ENCODE data around the gene NCOR1. TPM values are rescaled to one million over a fixed set of nuclear protein-coding genes. Genes with fewer than 3 reads are reported as not detected.
"Not testable (repeated sequence)": the region's sequence is repeated elsewhere in the genome, so short reads cannot be mapped to it uniquely, and the experiment has no call there.

The NCOR1 gene
- total RNA-seq, 1 donor, result 139 TPM

DNA sequence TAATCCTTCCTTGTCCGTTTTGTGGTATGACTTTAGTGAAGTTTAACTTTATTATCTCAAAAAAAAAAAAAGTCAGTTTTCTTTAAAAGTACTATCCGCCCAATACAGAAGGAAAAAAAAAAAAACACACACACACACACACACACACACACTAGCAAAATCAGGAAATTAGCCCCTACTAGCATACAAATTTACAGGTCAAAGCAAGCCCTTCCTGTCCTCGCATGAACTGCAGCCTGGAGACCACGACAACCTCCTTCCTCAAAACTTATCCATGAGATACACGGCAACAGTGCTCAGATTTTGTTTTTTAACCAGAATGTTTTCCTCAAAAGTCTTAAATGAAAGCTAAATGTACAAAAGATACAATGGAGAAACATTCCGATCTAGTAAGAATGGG is 16.2 kb downstream of the NCOR1 start:
- TF ChIP-seq, protein P1, sequence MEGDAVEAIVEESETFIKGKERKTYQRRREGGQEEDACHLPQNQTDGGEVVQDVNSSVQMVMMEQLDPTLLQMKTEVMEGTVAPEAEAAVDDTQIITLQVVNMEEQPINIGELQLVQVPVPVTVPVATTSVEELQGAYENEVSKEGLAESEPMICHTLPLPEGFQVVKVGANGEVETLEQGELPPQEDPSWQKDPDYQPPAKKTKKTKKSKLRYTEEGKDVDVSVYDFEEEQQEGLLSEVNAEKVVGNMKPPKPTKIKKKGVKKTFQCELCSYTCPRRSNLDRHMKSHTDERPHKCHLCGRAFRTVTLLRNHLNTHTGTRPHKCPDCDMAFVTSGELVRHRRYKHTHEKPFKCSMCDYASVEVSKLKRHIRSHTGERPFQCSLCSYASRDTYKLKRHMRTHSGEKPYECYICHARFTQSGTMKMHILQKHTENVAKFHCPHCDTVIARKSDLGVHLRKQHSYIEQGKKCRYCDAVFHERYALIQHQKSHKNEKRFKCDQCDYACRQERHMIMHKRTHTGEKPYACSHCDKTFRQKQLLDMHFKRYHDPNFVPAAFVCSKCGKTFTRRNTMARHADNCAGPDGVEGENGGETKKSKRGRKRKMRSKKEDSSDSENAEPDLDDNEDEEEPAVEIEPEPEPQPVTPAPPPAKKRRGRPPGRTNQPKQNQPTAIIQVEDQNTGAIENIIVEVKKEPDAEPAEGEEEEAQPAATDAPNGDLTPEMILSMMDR (IDR thresholded peaks at IDR 0.05; ENCODE audit: insufficient read depth, low read length), result peak; percentile 11
- no peak for DNase-seq (ENCODE audit: low read depth)
- H3K4me3 ChIP-seq (ENCODE audit: low read depth, low read length), result no peak overlapping the region

DNA sequence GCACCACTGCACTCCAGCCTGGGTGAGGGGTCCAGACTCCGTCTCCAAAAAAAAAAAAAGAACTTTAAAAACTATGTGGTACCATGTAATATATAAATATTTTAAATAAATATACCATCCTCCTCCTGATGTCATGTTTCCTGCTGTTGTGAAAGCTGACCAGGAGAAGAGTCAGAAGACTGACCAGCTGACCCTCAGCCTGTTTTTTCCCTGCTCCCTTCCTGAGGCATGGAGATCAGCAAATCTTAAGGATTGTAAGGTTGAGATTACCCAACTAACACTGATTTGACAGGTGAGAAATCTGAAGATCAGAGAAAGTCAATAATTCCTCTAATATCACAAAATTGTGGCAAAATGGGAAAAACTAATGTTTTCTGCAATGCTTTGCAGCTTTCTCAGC is 18.1 kb downstream of the NCOR1 start:
- H3K4me3 ChIP-seq (ENCODE audit: low read depth, low read length), result no peak overlapping the region
- TF ChIP-seq, protein P1 (IDR thresholded peaks at IDR 0.05; ENCODE audit: insufficient read depth, low read length), result no peak
- DNase-seq (ENCODE audit: low read depth), result no peak

DNA sequence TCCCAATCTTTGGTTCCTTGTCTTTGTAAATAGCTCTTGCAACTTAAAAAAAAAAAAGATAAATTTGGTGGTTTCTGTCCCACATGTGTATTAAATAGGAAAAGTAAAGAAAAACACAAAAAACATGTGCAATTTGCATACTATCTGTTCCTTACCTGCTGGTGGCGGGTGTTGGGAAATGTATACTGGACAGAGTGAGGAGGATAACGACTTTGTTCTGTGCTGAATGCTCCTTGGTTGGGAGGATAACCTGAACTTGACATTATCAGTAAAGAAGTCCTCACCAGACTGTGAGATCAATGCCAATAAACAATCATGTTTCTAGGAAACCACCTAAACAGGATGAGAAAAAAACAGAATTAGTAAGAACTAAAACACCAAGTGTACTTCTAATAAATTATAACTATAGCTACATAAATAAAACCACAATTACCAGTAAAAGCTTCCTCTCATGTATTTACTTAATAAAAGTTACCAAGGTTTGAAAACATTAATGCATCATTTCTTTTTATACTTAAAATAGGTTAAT is 21.0 kb downstream of the NCOR1 start:
- not testable (repeated sequence) for H3K4me3 ChIP-seq (ENCODE audit: low read depth, low read length); DNase-seq (ENCODE audit: low read depth)

DNA sequence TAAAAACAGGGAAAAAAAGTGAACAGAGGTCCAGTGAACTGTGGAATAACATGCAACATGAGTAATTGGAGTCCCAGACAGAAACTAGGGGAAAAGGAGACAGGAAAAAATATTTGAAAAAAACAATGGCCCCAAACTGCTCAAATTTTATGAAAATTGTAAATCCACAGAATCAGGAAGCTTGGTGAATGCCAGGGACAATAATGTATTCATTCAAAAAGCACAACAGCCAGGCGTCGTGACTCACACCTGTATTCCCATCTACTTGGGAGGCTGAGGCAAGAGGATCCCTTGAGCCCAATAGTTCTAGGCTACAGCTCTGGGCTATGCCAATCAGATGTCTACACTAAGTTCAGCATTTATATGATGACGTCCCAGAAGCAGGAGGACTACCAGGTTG is 23.7 kb downstream of the NCOR1 start:
- H3K4me3 ChIP-seq (ENCODE audit: low read depth, low read length), result no peak overlapping the region
- no peak for DNase-seq (ENCODE audit: low read depth)
- TF ChIP-seq, protein P1 (IDR thresholded peaks at IDR 0.05; ENCODE audit: insufficient read depth, low read length), result no peak

DNA sequence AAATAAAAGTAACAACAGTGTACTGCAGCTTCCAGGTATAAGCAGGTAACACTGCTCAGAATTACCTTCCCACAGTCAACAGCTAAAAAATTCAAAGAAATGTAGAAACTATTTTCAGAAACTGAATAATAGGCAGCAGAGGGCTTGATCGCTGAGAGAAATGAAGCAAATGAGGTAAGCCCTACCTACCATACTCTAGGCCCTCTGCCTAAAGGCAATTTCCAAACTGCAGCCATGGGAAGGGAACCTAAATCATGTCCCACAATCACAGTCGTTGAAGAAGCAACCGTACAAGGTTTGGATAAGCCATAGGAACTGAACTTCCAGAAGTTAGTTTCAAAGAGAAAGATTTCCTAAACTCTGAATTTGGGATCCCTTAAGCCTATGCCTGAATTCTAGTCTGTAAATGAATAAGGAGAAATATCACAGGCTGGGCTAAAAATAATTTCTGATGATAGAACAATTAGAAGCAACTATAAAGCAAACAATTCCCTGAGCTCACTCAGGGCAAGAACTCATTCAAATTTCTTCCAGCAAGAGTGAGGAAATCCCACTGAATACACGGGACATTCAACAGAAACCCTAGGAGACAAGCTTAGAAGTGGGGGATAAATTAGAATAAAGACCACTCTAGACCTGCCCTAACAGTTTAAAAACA is 24.5 kb downstream of the NCOR1 start:
- TF ChIP-seq, protein P1 (IDR thresholded peaks at IDR 0.05; ENCODE audit: insufficient read depth, low read length), result no peak
- H3K4me3 ChIP-seq (ENCODE audit: low read depth, low read length), result no peak overlapping the region
- no peak for DNase-seq (ENCODE audit: low read depth)

DNA sequence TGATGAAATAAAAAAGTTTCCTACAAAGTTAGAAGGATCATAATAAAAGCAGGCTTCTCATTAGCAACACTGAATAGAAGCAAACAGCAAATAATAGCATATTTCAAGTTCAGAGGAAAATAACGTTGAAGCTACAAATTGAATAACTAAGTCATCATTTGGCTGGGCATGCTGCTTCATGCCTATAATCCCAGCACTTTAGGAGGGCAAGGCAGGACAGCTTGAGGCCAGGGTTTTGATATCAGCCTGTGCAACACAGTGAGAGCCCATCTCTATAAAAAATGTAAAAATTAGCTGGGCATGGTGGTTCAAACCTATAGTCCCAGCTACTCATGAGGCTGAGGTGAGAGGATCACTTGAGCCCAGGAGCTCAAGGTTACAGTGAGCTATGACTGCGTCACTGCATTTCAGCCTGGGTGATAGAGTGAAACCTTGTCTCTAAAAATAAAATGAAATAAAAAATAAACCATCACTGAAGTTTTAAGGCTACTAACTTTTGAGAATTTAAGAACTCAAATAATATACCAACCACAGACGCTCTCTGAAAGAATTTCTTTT is 25.5 kb downstream of the NCOR1 start:
- H3K4me3 ChIP-seq (ENCODE audit: low read depth, low read length), result no peak overlapping the region
- DNase-seq (ENCODE audit: low read depth), result no peak
- TF ChIP-seq, protein P1 (IDR thresholded peaks at IDR 0.05; ENCODE audit: insufficient read depth, low read length), result no peak

DNA sequence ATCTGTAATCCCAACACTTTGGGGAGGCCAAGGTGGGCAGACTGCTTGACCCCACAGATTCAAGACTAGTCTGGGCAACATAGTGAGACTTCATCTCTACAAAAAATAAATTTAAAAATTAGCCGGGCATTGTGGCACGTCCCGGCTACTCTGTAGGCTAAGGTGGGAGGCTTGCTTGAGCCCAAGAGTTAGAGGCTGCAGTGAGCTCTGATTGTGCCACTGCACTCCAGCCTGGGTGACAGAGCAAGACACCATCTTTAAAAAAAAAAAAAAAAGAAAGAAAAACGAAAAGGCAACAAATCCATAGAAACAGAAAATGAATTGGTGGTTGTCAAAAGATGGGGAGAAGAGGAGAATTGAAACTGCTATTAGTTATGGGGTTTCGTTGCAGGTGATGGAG is 27.7 kb downstream of the NCOR1 start:
- DNase-seq (ENCODE audit: low read depth), result no peak
- TF ChIP-seq, protein P1 (IDR thresholded peaks at IDR 0.05; ENCODE audit: insufficient read depth, low read length), result no peak
- H3K4me3 ChIP-seq (ENCODE audit: low read depth, low read length), result no peak overlapping the region
